ENCODE measurements around the gene AARS2.

The AARS2 gene

DNA sequence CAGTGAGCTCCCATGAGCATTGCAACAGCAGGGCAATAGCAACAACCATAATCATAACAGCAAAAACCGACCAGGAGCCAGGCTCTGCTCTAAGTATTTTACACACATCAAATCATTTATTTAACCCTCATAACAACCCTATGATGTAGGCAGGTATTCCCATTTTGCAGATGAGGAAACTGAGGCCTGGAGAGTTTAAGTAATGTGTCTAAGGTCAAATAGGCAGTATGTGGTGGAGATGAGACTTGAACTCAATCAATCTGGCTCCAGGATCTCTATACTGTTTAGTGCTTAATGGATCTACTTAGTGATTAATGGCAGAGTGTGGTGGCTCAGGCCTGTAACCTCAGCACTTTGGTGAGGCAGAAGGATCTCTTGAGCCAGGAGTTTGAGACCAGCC lies 39.5 kb downstream of the AARS2 start:
- DNase-seq = no peak

GRCh38 chr6:44272999-44273566 lies 40.1 kb downstream of the AARS2 start:
- DNase-seq = no peak

- DNase-seq = no peak
These were observed 40.6 kb downstream of the AARS2 start for GRCh38 chr6:44272529-44272928.

GRCh38 chr6:44271914-44272313 lies 41.2 kb downstream of the AARS2 start:
- DNase-seq = no peak

- no peak for DNase-seq
These were observed 41.8 kb downstream of the AARS2 start for GRCh38 chr6:44271406-44271723.

GRCh38 chr6:44270526-44271405 lies 42.4 kb downstream of the AARS2 start:
- DNase-seq = no peak

GRCh38 chr6:44269921-44270525 lies 43.1 kb downstream of the AARS2 start, which contains the start of gene TMEM151B:
TSS of gene TMEM151B (plus strand) at chr6:44270450. CDS start at chr6:44270743, 293 bp downstream.
- no peak for DNase-seq

GRCh38 chr6:44269178-44269920 lies 43.8 kb downstream of the AARS2 start:
- DNase-seq = no peak

GRCh38 chr6:44268095-44268628 lies 45.0 kb downstream of the AARS2 start:
- peak; percentile 29 for DNase-seq

DNA sequence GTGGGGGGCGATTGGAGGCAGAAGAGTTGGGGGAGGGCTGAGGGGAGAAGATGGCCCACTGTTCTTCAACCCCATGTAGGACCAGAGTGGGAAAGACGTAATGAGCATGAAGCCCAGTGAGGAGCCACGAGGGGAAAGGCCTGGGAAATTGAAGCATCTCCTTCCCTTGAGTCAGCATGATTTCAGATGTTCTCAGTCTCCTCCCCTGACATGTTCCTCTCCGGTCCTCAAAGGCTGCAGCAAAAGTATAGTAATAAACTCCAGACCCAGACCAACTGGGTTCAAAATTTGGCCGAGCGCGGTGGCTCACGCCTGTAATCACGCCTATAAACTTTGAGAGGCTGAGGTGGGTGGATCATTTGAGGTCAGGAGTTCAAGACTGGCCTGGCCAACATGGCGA lies 45.9 kb downstream of the AARS2 start:
- DNase-seq = no peak

DNA sequence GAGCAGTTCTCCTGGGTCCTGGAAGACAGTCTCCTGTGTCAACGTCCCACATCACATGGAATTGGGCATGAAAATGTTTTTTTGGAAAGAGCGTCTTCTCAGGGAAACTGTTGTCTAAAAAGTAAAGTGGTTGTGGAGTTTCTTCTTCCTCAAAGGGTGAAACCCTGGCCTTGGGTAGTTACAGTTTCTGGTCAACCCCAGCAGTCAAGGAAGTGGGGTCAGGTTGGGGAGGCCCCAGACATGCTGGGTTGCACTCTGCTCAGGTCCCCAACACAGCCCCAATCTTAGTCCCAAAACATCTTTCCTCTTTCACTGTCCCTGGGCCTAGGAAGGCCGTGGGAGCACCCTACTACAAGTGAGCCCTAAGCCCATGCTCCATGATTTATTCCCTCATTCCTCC lies 46.8 kb downstream of the AARS2 start:
- DNase-seq = no peak

DNA sequence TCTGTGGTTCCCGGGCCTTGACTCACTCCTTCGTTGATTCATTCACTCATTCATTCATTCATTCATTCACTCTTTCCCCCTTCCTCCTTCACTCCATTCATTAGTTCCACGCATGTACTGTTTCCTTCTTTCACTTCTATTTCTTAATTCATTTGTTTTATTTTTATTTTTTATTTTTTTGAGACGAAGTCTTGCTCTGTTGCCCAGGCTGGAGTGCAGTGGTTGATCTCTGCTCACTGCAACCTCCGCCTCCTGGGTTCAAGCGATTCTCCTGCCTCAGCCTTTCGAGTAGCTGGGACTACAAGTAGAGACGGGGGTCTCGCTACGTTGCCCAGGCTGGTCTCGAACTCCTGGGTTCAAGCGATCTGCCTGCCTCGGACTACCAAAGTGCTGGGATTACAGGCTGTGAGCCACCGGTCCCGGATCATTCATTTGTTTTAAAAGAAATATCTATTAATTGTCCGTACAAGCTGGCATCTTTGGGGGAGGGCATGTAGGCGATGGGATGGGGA lies 47.4 kb downstream of the AARS2 start:
- no peak for DNase-seq

- peak; percentile 89 for DNase-seq
These were observed 48.0 kb downstream of the AARS2 start, which contains the start of gene NFKBIE for GRCh38 chr6:44265007-44265721. TSS of gene NFKBIE (minus strand) at chr6:44265551. CDS start at chr6:44265346, 205 bp downstream.

GRCh38 chr6:44264154-44265006 lies 48.8 kb downstream of the AARS2 start:
- no peak for DNase-seq

GRCh38 chr6:44263354-44264100 lies 49.6 kb downstream of the AARS2 start:
- no peak for DNase-seq

GRCh38 chr6:44262467-44263353 lies 50.4 kb downstream of the AARS2 start:
- DNase-seq = no peak

- DNase-seq = no peak
These were observed 51.6 kb downstream of the AARS2 start for GRCh38 chr6:44261581-44261980.

GRCh38 chr6:44260451-44261297 lies 52.5 kb downstream of the AARS2 start:
- DNase-seq = no peak

All from fibroblast of skin of right biceps (primary cell).